Choroid plexus epithelial cell (primary cell): Measurements from ENCODE around the gene NDUFAF5.

Experiments used
- DNase-seq: peaks from one replicate; pipeline ENCODE4 v3.0.0-alpha.2; 2010; ENCODE audit warnings: low read depth
- H3K4me3 ChIP-seq: 2 replicates; pipeline ENCODE4 v1.5.1; 2011; ENCODE audit warnings: low read depth, mild to moderate bottlenecking, control low read depth, low read length, moderate library complexity
- CTCF ChIP-seq: conservative IDR thresholded peaks from 2 replicates; pipeline ENCODE4 v1.5.1; 2011; ENCODE audit warnings: low read depth, mild to moderate bottlenecking, control low read depth, inconsistent platforms, low read length, moderate library complexity

The NDUFAF5 gene

GRCh38 chr20:13809855-13810254, 25.0 kb downstream of the NDUFAF5 start:
- TF ChIP-seq CTCF: no peak
- no peak for DNase-seq
- no peak overlapping the region for H3K4me3 ChIP-seq

- H3K4me3 ChIP-seq: no peak overlapping the region
- no peak for TF ChIP-seq CTCF
- DNase-seq: no peak
Measured at GRCh38 chr20:13810446-13810845, 25.6 kb downstream of the NDUFAF5 start.

GRCh38 chr20:13813910-13814309, 29.1 kb downstream of the NDUFAF5 start:
- TF ChIP-seq CTCF: no peak
- DNase-seq: no peak
- no peak overlapping the region for H3K4me3 ChIP-seq

GRCh38 chr20:13814672-13815071, 29.8 kb downstream of the NDUFAF5 start:
- H3K4me3 ChIP-seq: no peak overlapping the region

GRCh38 chr20:13816757-13817156, 31.9 kb downstream of the NDUFAF5 start:
- no peak for DNase-seq
- TF ChIP-seq CTCF: no peak
- no peak overlapping the region for H3K4me3 ChIP-seq

More at GRCh38 chr20:13814672-13815071, 29.8 kb downstream of the NDUFAF5 start:
- no peak for DNase-seq
- TF ChIP-seq CTCF: no peak

GRCh38 chr20:13817342-13817741, 32.5 kb downstream of the NDUFAF5 start:
- DNase-seq: peak; percentile 76
- no peak for TF ChIP-seq CTCF

GRCh38 chr20:13819885-13820645, 35.2 kb downstream of the NDUFAF5 start:
- peak; percentile 76 for DNase-seq

More at GRCh38 chr20:13817342-13817741, 32.5 kb downstream of the NDUFAF5 start:
- no peak overlapping the region for H3K4me3 ChIP-seq

More at GRCh38 chr20:13819885-13820645, 35.2 kb downstream of the NDUFAF5 start:
- peak; percentile 61 for TF ChIP-seq CTCF
- no peak overlapping the region for H3K4me3 ChIP-seq
